GM12874 (cell line): ENCODE data around the gene PLA2G5.

Experiments
- CTCF ChIP-seq: IDR thresholded peaks from 2 replicates; pipeline ENCODE4 v1.5.1; 2011; ENCODE audit warnings: low read depth, mild to moderate bottlenecking, control low read depth, low read length, moderate library complexity; ENCODE audit not compliant: insufficient read depth

The PLA2G5 gene

GRCh38 chr1:20083178-20083944 lies 13.4 kb downstream of the PLA2G5 start:
- TF ChIP-seq CTCF, result no peak

- TF ChIP-seq CTCF, result no peak
Measured at GRCh38 chr1:20086800-20087199, 16.8 kb downstream of the PLA2G5 start.

GRCh38 chr1:20087668-20088067 lies 17.7 kb downstream of the PLA2G5 start:
- peak; percentile 59 for TF ChIP-seq CTCF

- TF ChIP-seq CTCF, result no peak
Measured at GRCh38 chr1:20089328-20090077, 19.5 kb downstream of the PLA2G5 start.

- TF ChIP-seq CTCF, result no peak
Measured at GRCh38 chr1:20090119-20090518, 20.1 kb downstream of the PLA2G5 start.

GRCh38 chr1:20090641-20091040 lies 20.6 kb downstream of the PLA2G5 start:
- TF ChIP-seq CTCF, result no peak

- no peak for TF ChIP-seq CTCF
Measured at GRCh38 chr1:20093303-20093702, 23.3 kb downstream of the PLA2G5 start.
